T-cell (primary cell): ENCODE results near the gene HHAT. TPM values are rescaled to one million over a fixed set of nuclear protein-coding genes. Genes with fewer than 3 reads are reported as not detected.

Experiments
- ATAC-seq, 4 experiments: fragments of 200-7000 bp in 3 of 4; fragments of 150-1000 bp in 1 of 4; cut with Tn5 transposase; replicated peaks in 1 of 4; 1 replicate in 3 of 4; 2 replicates in 1 of 4; pipeline ENCODE4 v1.10.0; 2021; ENCODE audit warnings: moderate library complexity in 3 of 4, mild to moderate bottlenecking in 2 of 4, moderate number of reproducible peaks in 1 of 4
- CTCF ChIA-PET, 2 donors: fragments of 300-600 bp; sonication (Branson Sonifier 250); formaldehyde crosslinking; loops; one replicate each; lab custom pipeline; 2022; ENCODE audit warnings: antibody characterized with exemption in 2 of 2; lab: Charles Lee
- POLR2A ChIA-PET, 2 donors: fragments of 300-600 bp; sonication (Branson Sonifier 250); formaldehyde crosslinking; loops; one replicate each; lab custom pipeline; 2022; ENCODE audit warnings: antibody characterized with exemption in 2 of 2; lab: Charles Lee
- DNase-seq, 35 experiments: peaks; one replicate each; pipeline versions ENCODE4 v3.0.0 to v3.0.0-alpha.2; 2013 to 2023
- H3K27ac ChIP-seq: one replicate; pipeline ENCODE4 v1.5.1; 2013; ENCODE audit warnings: low read length
- H3K27me3 ChIP-seq, 2 experiments: replicated peaks in 1 of 2; 1 replicate in 1 of 2; 2 replicates in 1 of 2; pipeline versions ENCODE4 v1.6.1 to v1.7.0; 2013; ENCODE audit warnings: low read length in 1 of 2, mixed read lengths in 1 of 2; ENCODE audit not compliant: control insufficient read depth in 2 of 2, insufficient read depth in 2 of 2; ENCODE audit errors: extremely low read depth in 1 of 2
- H3K36me3 ChIP-seq, 2 donors: 1 replicate in 1 of 2; 2 replicates in 1 of 2; pipeline versions ENCODE4 v1.6.1 to v1.7.0; 2013; ENCODE audit warnings: low read length in 1 of 2; ENCODE audit not compliant: control insufficient read depth in 2 of 2, insufficient read depth in 1 of 2; ENCODE audit errors: extremely low read depth in 1 of 2
- H3K4me1 ChIP-seq, 2 experiments: 1 replicate in 1 of 2; 2 replicates in 1 of 2; pipeline versions ENCODE4 v1.6.1 to v1.7.0; 2013; ENCODE audit warnings: low read length in 2 of 2, mixed read lengths in 1 of 2; ENCODE audit not compliant: insufficient read depth in 2 of 2, control insufficient read depth in 1 of 2; ENCODE audit errors: extremely low read depth in 1 of 2
- H3K4me3 ChIP-seq, 2 donors: 1 replicate in 1 of 2; 2 replicates in 1 of 2; pipeline versions ENCODE4 v1.5.1 to v1.7.0; 2013; ENCODE audit warnings: mild to moderate bottlenecking in 2 of 2, low read length in 1 of 2, moderate library complexity in 1 of 2; ENCODE audit not compliant: control insufficient read depth in 1 of 2; ENCODE audit errors: extremely low read depth in 1 of 2
- H3K9me3 ChIP-seq: 2 replicates; pipeline ENCODE4 v1.7.0; 2013
- H3K27ac Mint-ChIP-seq, 2 donors: one replicate each; pipeline ENCODE4 v1.8.0; 2020 to 2021; ENCODE audit warnings: mild to moderate bottlenecking in 2 of 2, mixed read lengths in 2 of 2
- H3K27me3 Mint-ChIP-seq, 2 donors: one replicate each; pipeline ENCODE4 v1.8.0; 2021 to 2022; ENCODE audit warnings: mixed read lengths in 2 of 2
- H3K36me3 Mint-ChIP-seq: one replicate; pipeline ENCODE4 v1.8.0; 2021; ENCODE audit warnings: mixed read lengths
- H3K4me1 Mint-ChIP-seq, 3 donors: one replicate each; pipeline ENCODE4 v1.8.0; 2020 to 2022; ENCODE audit warnings: mixed read lengths in 3 of 3, mild to moderate bottlenecking in 1 of 3
- H3K4me3 Mint-ChIP-seq, 3 donors: one replicate each; pipeline ENCODE4 v1.8.0; 2020 to 2022; ENCODE audit warnings: mild to moderate bottlenecking in 3 of 3, mixed read lengths in 3 of 3, moderate library complexity in 3 of 3
- H3K9me3 Mint-ChIP-seq, 3 donors: one replicate each; pipeline ENCODE4 v1.8.0; 2020 to 2022; ENCODE audit warnings: mixed read lengths in 3 of 3
- WGBS: methylation state at CpG from one replicate; pipeline ENCODE4 v1.1.5; 2013; ENCODE audit warnings: missing lambda C conversion rate; ENCODE audit not compliant: insufficient coverage; 5-methylcytosine and 5-hydroxymethylcytosine counted together
- total RNA-seq, 35 experiments: library from RNA in 6 of 35; stranded (reverse) in 6 of 35; fragments of 120-200 nt in 1 of 35; gene quantifications; one replicate each; pipeline versions ENCODE4 v1.2.1 to v1.2.4 and lab custom pipeline; 2013 to 2026

The HHAT gene
- total RNA-seq, 5 donors from 2014 or later (not counting 1 experiment from before 2014, with no cell fraction given) = 2.2 to 7.9 (median 4.1) TPM

GRCh38 chr1:210372931-210373627 lies 44.4 kb downstream of the HHAT start:
- no peak overlapping the region for H3K4me3 Mint-ChIP-seq
- no peaks in the 10 kb centered on the region for H3K9me3 ChIP-seq
- H3K36me3 ChIP-seq = no peaks in the 10 kb centered on the region
- H3K4me1 ChIP-seq = peaks cover 0 to 4% of the 10 kb centered on the region in 2 experiments
- DNase-seq (no peak), ATAC-seq (no peak)
- no peaks in the 10 kb centered on the region for H3K36me3 Mint-ChIP-seq
- H3K4me1 Mint-ChIP-seq = peaks cover 11 to 22% (median 19%) of the 10 kb centered on the region in 3 donors
- H3K27me3 Mint-ChIP-seq = no peaks in the 10 kb centered on the region
- no peaks in the 10 kb centered on the region for H3K9me3 Mint-ChIP-seq
- ChIA-PET POLR2A (no interaction called here), CTCF (interaction anchor here in 1 of 2 donors (0.6 to 2.1 kb wide), 6 partner anchors 12 to 74 kb away, joined by 3 to 12 read pairs (median 7); no protein-coding TSS in a partner anchor)
- peak overlapping the region in 1 of 2 donors; percentile 68 for H3K27ac Mint-ChIP-seq
- no peaks in the 10 kb centered on the region for H3K27me3 ChIP-seq
- H3K27ac ChIP-seq = no peak overlapping the region
- H3K4me3 ChIP-seq = no peak overlapping the region
- 73% methylated on average over 2 of the region's 6 CpGs for WGBS

GRCh38 chr1:210373628-210373877 lies 44.9 kb downstream of the HHAT start:
- Mint-ChIP-seq H3K4me3 (no peak overlapping the region), H3K36me3 (no peaks in the 10 kb centered on the region), H3K27me3 (no peaks in the 10 kb centered on the region), H3K27ac (peak overlapping the region; percentile 23 to 68), H3K9me3 (no peaks in the 10 kb centered on the region), H3K4me1 (peaks cover 11 to 22% (median 19%) of the 10 kb centered on the region in 3 donors)
- POLR2A ChIA-PET = interaction anchor here in 1 of 2 donors (0.6 kb wide), 1 partner anchor 27 kb away, joined by 4 read pairs; no protein-coding TSS in a partner anchor
- no peak for ATAC-seq
- Histone ChIP-seq H3K36me3 (no peaks in the 10 kb centered on the region), H3K4me3 (no peak overlapping the region), H3K27me3 (no peaks in the 10 kb centered on the region), H3K27ac (peak overlapping the region; percentile 54), H3K9me3 (no peaks in the 10 kb centered on the region), H3K4me1 (peaks cover 0 to 4% of the 10 kb centered on the region in 2 experiments)
- DNase-seq = no peak
- CTCF ChIA-PET = interaction anchor here (0.6 to 2.1 kb wide), 8 partner anchors 12 to 73 kb away, joined by 3 to 12 read pairs (median 5); no protein-coding TSS in a partner anchor
- WGBS = 60% methylated on average over 1 of the region's 1 CpG

GRCh38 chr1:210373878-210374599 lies 45.3 kb downstream of the HHAT start:
- no peaks in the 10 kb centered on the region for H3K27me3 ChIP-seq
- Mint-ChIP-seq H3K4me1 (peaks cover 11 to 22% (median 19%) of the 10 kb centered on the region in 3 donors), H3K4me3 (no peak overlapping the region), H3K27me3 (no peaks in the 10 kb centered on the region), H3K36me3 (no peaks in the 10 kb centered on the region), H3K9me3 (no peaks in the 10 kb centered on the region), H3K27ac (peak overlapping the region; percentile 49 to 68)
- H3K4me1 ChIP-seq = peaks cover 0 to 4% of the 10 kb centered on the region in 2 experiments
- POLR2A ChIA-PET = interaction anchor here in 1 of 2 donors (0.6 kb wide), 1 partner anchor 26 kb away, joined by 4 read pairs; no protein-coding TSS in a partner anchor
- no peaks in the 10 kb centered on the region for H3K36me3 ChIP-seq
- H3K9me3 ChIP-seq = no peaks in the 10 kb centered on the region
- H3K4me3 ChIP-seq = no peak overlapping the region
- CTCF ChIA-PET = interaction anchor here (0.7 to 2.1 kb wide), 12 partner anchors 13 to 760 kb away, joined by 3 to 12 read pairs (median 5); partner anchors contain the start of gene KCNH1 (in 1 of the 2)
- peak in 33 of 35 experiments; percentile 5 to 82 (median 32) for DNase-seq
- ATAC-seq = peak; percentile 65 to 73 (median 71)
- WGBS = 40% methylated on average over 1 of the region's 9 CpGs
- peak overlapping the region; percentile 54 for H3K27ac ChIP-seq

- Mint-ChIP-seq H3K27ac (peak overlapping the region; percentile 49 to 72), H3K27me3 (no peaks in the 10 kb centered on the region), H3K9me3 (no peaks in the 10 kb centered on the region), H3K4me3 (no peak overlapping the region), H3K36me3 (no peaks in the 10 kb centered on the region), H3K4me1 (peaks cover 11 to 22% (median 19%) of the 10 kb centered on the region in 3 donors)
- Histone ChIP-seq H3K27me3 (no peaks in the 10 kb centered on the region), H3K9me3 (no peaks in the 10 kb centered on the region), H3K36me3 (no peaks in the 10 kb centered on the region), H3K4me3 (no peak overlapping the region), H3K27ac (no peak overlapping the region), H3K4me1 (peaks cover 0 to 4% of the 10 kb centered on the region in 2 experiments)
- CTCF ChIA-PET = interaction anchor here (0.7 to 2.1 kb wide), 11 partner anchors 13 to 760 kb away, joined by 3 to 12 read pairs (median 5); partner anchors contain the start of gene KCNH1 (in 1 of the 2)
- POLR2A ChIA-PET = no interaction called here
- peak in 1 of 35 experiments; percentile 3 for DNase-seq
- WGBS = no CpG with 5 or more reads among the region's 4 CpGs
- ATAC-seq = peak in 2 of 4 experiments; percentile 38 to 52
Observed at GRCh38 chr1:210374600-210374953, 45.9 kb downstream of the HHAT start.

GRCh38 chr1:210376836-210377372 lies 48.2 kb downstream of the HHAT start:
- Histone ChIP-seq H3K27me3 (no peaks in the 10 kb centered on the region), H3K4me3 (no peak overlapping the region), H3K9me3 (no peaks in the 10 kb centered on the region), H3K27ac (no peak overlapping the region), H3K4me1 (peaks cover 0 to 4% of the 10 kb centered on the region in 2 experiments), H3K36me3 (no peaks in the 10 kb centered on the region)
- ChIA-PET POLR2A (no interaction called here), CTCF (no interaction called here)
- ATAC-seq (no peak), DNase-seq (no peak)
- Mint-ChIP-seq H3K4me1 (peaks cover 11 to 22% (median 19%) of the 10 kb centered on the region in 3 donors), H3K4me3 (no peak overlapping the region), H3K9me3 (no peaks in the 10 kb centered on the region), H3K27me3 (no peaks in the 10 kb centered on the region), H3K36me3 (no peaks in the 10 kb centered on the region), H3K27ac (no peak overlapping the region)
- no CpG with 5 or more reads among the region's 1 CpG for WGBS

- H3K9me3 Mint-ChIP-seq = no peaks in the 10 kb centered on the region
- H3K27me3 ChIP-seq = no peaks in the 10 kb centered on the region
- H3K4me1 ChIP-seq = peaks cover 0 to 4% of the 10 kb centered on the region in 2 experiments
- ATAC-seq = no peak
- ChIA-PET CTCF (no interaction called here), POLR2A (no interaction called here)
- no peaks in the 10 kb centered on the region for H3K36me3 Mint-ChIP-seq
- H3K36me3 ChIP-seq = no peaks in the 10 kb centered on the region
- no peaks in the 10 kb centered on the region for H3K9me3 ChIP-seq
- peaks cover 11 to 22% (median 19%) of the 10 kb centered on the region in 3 donors for H3K4me1 Mint-ChIP-seq
- no peak overlapping the region for H3K27ac ChIP-seq
- no peak overlapping the region for H3K27ac Mint-ChIP-seq
- DNase-seq = no peak
- 60% methylated on average over 1 of the region's 3 CpGs for WGBS
- H3K4me3 Mint-ChIP-seq = no peak overlapping the region
- H3K4me3 ChIP-seq = no peak overlapping the region
- H3K27me3 Mint-ChIP-seq = no peaks in the 10 kb centered on the region
Observed at GRCh38 chr1:210377731-210378333, 49.1 kb downstream of the HHAT start.
